NT2/D1 (cell line): ENCODE measurements around the gene NFX1.
A peak's percentile ranks its signal among the peaks of the same experiment; 100 is the strongest.

ENCODE experiments used
- DNase-seq: peaks from one replicate; pipeline ENCODE4 v3.0.0-alpha.2; 2011; ENCODE audit warnings: low read depth, low spot score
- H3K27me3 ChIP-seq: 2 replicates; pipeline ENCODE4 v1.6.0; 2011; ENCODE audit warnings: mild to moderate bottlenecking; ENCODE audit not compliant: insufficient read length, insufficient read depth
- H3K36me3 ChIP-seq: 2 replicates; pipeline ENCODE4 v1.6.1; 2011; ENCODE audit warnings: mild to moderate bottlenecking, low read length, mixed read lengths; ENCODE audit not compliant: insufficient read depth, insufficient read length
- H3K4me1 ChIP-seq: 2 replicates; pipeline ENCODE4 v1.5.1; 2011; ENCODE audit not compliant: insufficient read depth, insufficient read length
- H3K4me3 ChIP-seq: 2 replicates; pipeline ENCODE4 v1.5.1; 2011; ENCODE audit warnings: low read depth; ENCODE audit not compliant: insufficient read length
- H3K9ac ChIP-seq: 2 replicates; pipeline ENCODE4 v1.6.0; 2011; ENCODE audit warnings: low read depth; ENCODE audit not compliant: insufficient read length
- H3K9me3 ChIP-seq: 2 replicates; pipeline ENCODE4 v1.5.1; 2011; ENCODE audit warnings: mild to moderate bottlenecking, low read length; ENCODE audit not compliant: insufficient read depth
- SUZ12 ChIP-seq: IDR thresholded peaks from 2 replicates; pipeline ENCODE4 v1.6.1; 2011; ENCODE audit not compliant: insufficient read length, insufficient read depth; ENCODE audit errors: extremely low read depth
- YY1 ChIP-seq: IDR thresholded peaks from 2 replicates; pipeline ENCODE4 v1.6.1; 2011; ENCODE audit not compliant: insufficient read length, insufficient read depth
- ZNF274 ChIP-seq: IDR thresholded peaks from 2 replicates; pipeline ENCODE4 v1.6.1; 2011; ENCODE audit warnings: mild to moderate bottlenecking, low read depth, low read length

NFX1 gene

GRCh38 chr9:33260372-33260771 lies 29.9 kb upstream of the NFX1 start:
- TF ChIP-seq YY1, result no peak
- TF ChIP-seq SUZ12, result no peak
- TF ChIP-seq ZNF274, result no peak
- Histone ChIP-seq H3K27me3 (no peaks in the 10 kb centered on the region), H3K9me3 (no peaks in the 10 kb centered on the region), H3K36me3 (peaks cover 72% of the 10 kb centered on the region), H3K4me3 (no peak overlapping the region), H3K4me1 (no peaks in the 10 kb centered on the region), H3K9ac (no peak overlapping the region)
- no peak for DNase-seq

GRCh38 chr9:33263131-33264002 lies 26.9 kb upstream of the NFX1 start:
- peak overlapping the region; percentile 97 for H3K9ac ChIP-seq
- no peak for DNase-seq
- no peaks in the 10 kb centered on the region for H3K9me3 ChIP-seq
- H3K4me1 ChIP-seq, result no peaks in the 10 kb centered on the region
- TF ChIP-seq YY1 (no peak), SUZ12 (no peak), ZNF274 (no peak)
- H3K4me3 ChIP-seq, result peak overlapping the region; percentile 100
- peaks cover 68% of the 10 kb centered on the region for H3K36me3 ChIP-seq
- no peaks in the 10 kb centered on the region for H3K27me3 ChIP-seq

GRCh38 chr9:33264003-33264472 lies 26.3 kb upstream of the NFX1 start:
- Histone ChIP-seq H3K27me3 (no peaks in the 10 kb centered on the region), H3K9me3 (no peaks in the 10 kb centered on the region), H3K4me3 (peak overlapping the region; percentile 100), H3K9ac (peak overlapping the region; percentile 97), H3K4me1 (no peaks in the 10 kb centered on the region), H3K36me3 (peaks cover 68% of the 10 kb centered on the region)
- TF ChIP-seq ZNF274 (no peak), YY1 (peak; percentile 11), SUZ12 (no peak)
- no peak for DNase-seq

GRCh38 chr9:33264473-33265177 lies 25.7 kb upstream of the NFX1 start, which contains the start of the genes BAG1 and CHMP5:
BAG1 (minus strand) TSS chr9:33264708.
CHMP5 (plus strand) TSS chr9:33265049; CDS start chr9:33265079, 30 bp downstream.
- H3K9ac ChIP-seq, result peak within 1 kb of the TSS; percentile 98
- DNase-seq, result peak; percentile 99
- H3K36me3 ChIP-seq, result peaks cover 66% of the 10 kb centered on the region
- TF ChIP-seq YY1, result no peak
- TF ChIP-seq SUZ12, result no peak
- no peak for TF ChIP-seq ZNF274
- H3K4me3 ChIP-seq, result peak within 1 kb of the TSS; percentile 100
- H3K9me3 ChIP-seq, result no peaks in the 10 kb centered on the region
- H3K4me1 ChIP-seq, result no peaks in the 10 kb centered on the region
- H3K27me3 ChIP-seq, result no peaks in the 10 kb centered on the region

GRCh38 chr9:33265211-33265865 lies 25.0 kb upstream of the NFX1 start:
- no peaks in the 10 kb centered on the region for H3K9me3 ChIP-seq
- no peaks in the 10 kb centered on the region for H3K4me1 ChIP-seq
- peaks cover 64% of the 10 kb centered on the region for H3K36me3 ChIP-seq
- no peak for TF ChIP-seq YY1
- no peak for TF ChIP-seq SUZ12
- no peak for TF ChIP-seq ZNF274
- H3K27me3 ChIP-seq, result no peaks in the 10 kb centered on the region
- DNase-seq, result no peak
- H3K9ac ChIP-seq, result peak overlapping the region; percentile 98
- H3K4me3 ChIP-seq, result peak overlapping the region; percentile 95

GRCh38 chr9:33267151-33267767 lies 23.1 kb upstream of the NFX1 start:
- H3K4me3 ChIP-seq, result no peak overlapping the region
- no peaks in the 10 kb centered on the region for H3K27me3 ChIP-seq
- TF ChIP-seq YY1 (no peak), SUZ12 (no peak), ZNF274 (no peak)
- H3K36me3 ChIP-seq, result peaks cover 61% of the 10 kb centered on the region
- no peak overlapping the region for H3K9ac ChIP-seq
- no peaks in the 10 kb centered on the region for H3K9me3 ChIP-seq
- DNase-seq, result no peak
- H3K4me1 ChIP-seq, result no peaks in the 10 kb centered on the region
